ENCODE measurements around the gene MEGF8. TPM values are rescaled to one million over a fixed set of nuclear protein-coding genes. Genes with fewer than 3 reads are reported as not detected.

MEGF8 gene
- 7.3 and 13.6 TPM in 2 replicates for total RNA-seq

GRCh38 chr19:42325308-42325895 lies at the start of gene MEGF8:
Gene MEGF8 (plus strand): TSS chr19:42325635. CDS start chr19:42326244, 609 bp downstream.

GRCh38 chr19:42301646-42302203 lies 23.7 kb upstream of the MEGF8 start, which contains the start of gene PRR19:
Gene PRR19 (plus strand): TSS chr19:42302132. CDS start chr19:42309585, 7,453 bp downstream.

GRCh38 chr19:42313096-42313839 lies 12.2 kb upstream of the MEGF8 start, which contains the start of gene TMEM145:
Gene TMEM145 (plus strand): TSS chr19:42313309. CDS start chr19:42313377, 68 bp downstream.

GRCh38 chr19:42389899-42390298 lies 64.5 kb downstream of the MEGF8 start, which contains the start of gene CNFN:
Gene CNFN (minus strand): TSS chr19:42390297. CDS start chr19:42389037, 1,260 bp downstream.

GRCh38 chr19:42427313-42427712 lies 101.9 kb downstream of the MEGF8 start, which contains the start of gene LIPE:
Gene LIPE (minus strand): TSS chr19:42427388. CDS start chr19:42427149, 239 bp downstream.

Other genes starting within 250 kb of the MEGF8 start
- gene ZNF574, start 249.5 kb upstream of the MEGF8 start, total RNA-seq: 15.0 and 18.9 TPM in 2 replicates
- gene POU2F2, start 193.2 kb upstream of the MEGF8 start, total RNA-seq: 12.5 and 25.6 TPM in 2 replicates
- gene DEDD2, start 108.0 kb upstream of the MEGF8 start, total RNA-seq: 42.2 and 44.1 TPM in 2 replicates
- gene ZNF526, start 105.3 kb upstream of the MEGF8 start, total RNA-seq: 4.8 and 6.3 TPM in 2 replicates
- gene GSK3A, start 83.0 kb upstream of the MEGF8 start, total RNA-seq: 22.4 and 22.7 TPM in 2 replicates
- gene ERF, start 70.5 kb upstream of the MEGF8 start, total RNA-seq: 67.2 and 121 TPM in 2 replicates
- gene CIC, start 56.4 kb upstream of the MEGF8 start, total RNA-seq: 47.4 and 52.2 TPM in 2 replicates
- 0.80 and 2.1 TPM in 2 replicates for gene PRR19, start 23.5 kb upstream of the MEGF8 start, total RNA-seq
- 64.2 and 85.3 TPM in 2 replicates for gene PAFAH1B3, start 23.0 kb upstream of the MEGF8 start, total RNA-seq
- not detected in 2 replicates for gene TMEM145, start 12.3 kb upstream of the MEGF8 start, total RNA-seq
- gene CNFN, start 64.7 kb downstream of the MEGF8 start, total RNA-seq: 1.7 and 4.1 TPM in 2 replicates
- 20.8 and 23.8 TPM in 2 replicates for gene LIPE, start 101.8 kb downstream of the MEGF8 start, total RNA-seq
- gene CXCL17, start 117.3 kb downstream of the MEGF8 start, total RNA-seq: not detected in 2 replicates
- gene CEACAM1, start 202.8 kb downstream of the MEGF8 start, total RNA-seq: 1.1 and 2.0 TPM in 2 replicates